SH-SY5Y (cell line): ENCODE results near the gene PAWR.

ENCODE experiments used
- GATA2 ChIP-seq: IDR thresholded peaks from 2 replicates; pipeline ENCODE4 v1.6.1; 2011; ENCODE audit warnings: mild to moderate bottlenecking, low read depth, low read length
- GATA3 ChIP-seq: IDR thresholded peaks from 2 replicates; pipeline ENCODE4 v1.6.1; 2011; ENCODE audit warnings: low read depth, mild to moderate bottlenecking, low read length, moderate library complexity

DNA sequence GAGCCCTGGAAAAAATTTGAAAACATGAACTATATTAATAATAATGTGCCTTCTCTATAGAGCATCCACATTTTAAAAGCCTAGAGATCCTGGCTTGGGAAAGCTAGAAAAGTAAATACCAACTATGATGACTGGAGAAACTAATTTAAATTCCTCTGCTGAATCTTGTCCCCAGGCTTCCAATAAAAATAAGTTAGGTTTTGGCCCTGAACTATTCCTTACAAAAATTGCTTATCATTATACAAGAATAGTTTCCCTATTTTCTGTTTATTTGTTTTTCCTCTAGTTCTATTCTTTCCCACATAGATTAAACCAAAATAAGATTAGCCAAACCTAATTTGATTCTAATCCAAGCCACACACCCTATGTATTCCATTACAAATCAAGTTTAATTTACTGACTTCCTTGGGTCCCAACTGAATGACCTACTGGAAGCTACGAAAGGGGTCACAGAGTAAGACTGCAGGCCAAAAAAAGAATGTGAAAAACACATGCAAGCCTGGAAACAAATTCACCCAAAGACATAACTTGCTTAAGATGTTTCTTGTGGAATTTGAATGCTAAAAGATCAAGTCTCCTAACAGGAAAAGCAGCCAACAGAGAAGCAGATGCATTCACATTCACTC lies 133.0 kb downstream of the PAWR start:
- TF ChIP-seq GATA2, result no peak
- TF ChIP-seq GATA3, result no peak
